RWPE2 (cell line): ENCODE data around the gene PLGRKT.
"Not testable (repeated sequence)": the region's sequence is repeated elsewhere in the genome, so short reads cannot be mapped to it uniquely, and the experiment has no call there.

ENCODE experiments used
- ATAC-seq: fragments of 200-7000 bp; cut with Tn5 transposase; 3 replicates; pipeline ENCODE4 v1.9.1; 2021; ENCODE audit warnings: low read depth
- DNase-seq: peaks from one replicate; pipeline ENCODE4 v3.0.0-alpha.2; 2020; ENCODE audit warnings: low spot score
- H3K27ac ChIP-seq: fragments of 450-650 bp; 2 replicates; pipeline ENCODE4 v1.5.1; 2017; ENCODE audit warnings: mild to moderate bottlenecking; ENCODE audit not compliant: poor library complexity, severe bottlenecking
- H3K27me3 ChIP-seq: fragments of 250-450 bp; sonication (Bioruptor Pico); 2 replicates; pipeline ENCODE4 v1.5.1; 2021; ENCODE audit warnings: mild to moderate bottlenecking, moderate library complexity; ENCODE audit not compliant: insufficient read depth, poor library complexity, severe bottlenecking
- H3K36me3 ChIP-seq: fragments of 250-450 bp; sonication (Bioruptor Pico); 2 replicates; pipeline ENCODE4 v1.5.1; 2020; ENCODE audit warnings: low read depth, mild to moderate bottlenecking, moderate library complexity
- H3K4me1 ChIP-seq: fragments of 250-450 bp; sonication (Bioruptor Pico); 2 replicates; pipeline ENCODE4 v1.5.1; 2021; ENCODE audit warnings: mild to moderate bottlenecking, moderate library complexity; ENCODE audit not compliant: insufficient read depth, poor library complexity, severe bottlenecking
- H3K4me3 ChIP-seq: fragments of 250-450 bp; sonication (Bioruptor Pico); 2 replicates; pipeline ENCODE4 v1.5.1; 2021; ENCODE audit warnings: mild to moderate bottlenecking, moderate library complexity; ENCODE audit not compliant: severe bottlenecking
- H3K9me3 ChIP-seq: fragments of 250-450 bp; sonication (Bioruptor Pico); 2 replicates; pipeline ENCODE4 v1.5.1; 2021; ENCODE audit warnings: mild to moderate bottlenecking, moderate library complexity; ENCODE audit not compliant: severe bottlenecking
- CTCF ChIP-seq: fragments of 450-650 bp; IDR thresholded peaks from one replicate; pipeline ENCODE4 v1.5.1; 2017; ENCODE audit warnings: mild to moderate bottlenecking, moderate library complexity; ENCODE audit not compliant: poor library complexity, severe bottlenecking

PLGRKT gene

DNA sequence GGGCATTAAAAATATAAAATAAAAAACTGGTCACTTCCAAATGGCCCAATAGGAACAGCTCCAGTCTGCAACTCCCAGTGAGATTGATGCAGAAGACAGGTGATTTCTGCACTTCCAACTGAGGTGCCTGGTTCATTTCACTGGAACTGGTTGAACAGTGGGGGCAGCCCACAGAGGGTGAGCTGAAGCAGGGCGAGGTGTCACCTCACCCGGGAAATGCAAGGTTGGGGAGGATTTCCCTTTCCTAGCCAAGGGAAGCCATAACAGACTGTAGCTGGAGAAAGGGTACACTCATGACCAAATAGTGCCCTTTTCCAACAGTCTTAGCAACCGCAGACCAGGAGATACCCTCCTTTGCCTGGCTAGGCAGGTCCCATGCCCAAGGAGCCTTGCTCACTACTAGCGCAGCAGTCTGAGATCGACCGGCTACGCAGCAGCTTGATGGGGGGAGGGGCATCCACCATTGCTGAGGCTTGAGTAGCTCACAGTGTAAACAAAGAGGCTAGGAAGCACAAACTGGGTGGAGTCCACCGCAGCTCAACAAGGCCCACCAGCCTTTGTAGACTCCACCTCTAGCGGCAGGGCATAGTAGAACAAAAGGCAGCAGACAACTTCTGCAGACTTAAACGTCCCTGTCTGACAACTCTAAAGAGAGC lies 110.7 kb downstream of the PLGRKT start:
- H3K4me3 ChIP-seq: no peak overlapping the region
- no peak overlapping the region for H3K27ac ChIP-seq
- TF ChIP-seq CTCF: no peak
- no peaks in the 10 kb centered on the region for H3K9me3 ChIP-seq
- H3K4me1 ChIP-seq: no peaks in the 10 kb centered on the region
- no peaks in the 10 kb centered on the region for H3K36me3 ChIP-seq
- ATAC-seq (no peak), DNase-seq (no peak)
- no peaks in the 10 kb centered on the region for H3K27me3 ChIP-seq

- no peaks in the 10 kb centered on the region for H3K27me3 ChIP-seq
- TF ChIP-seq CTCF: no peak
- no peak overlapping the region for H3K4me3 ChIP-seq
- H3K27ac ChIP-seq: no peak overlapping the region
- H3K36me3 ChIP-seq: no peaks in the 10 kb centered on the region
- DNase-seq (no peak), ATAC-seq (no peak)
- H3K9me3 ChIP-seq: no peaks in the 10 kb centered on the region
- no peaks in the 10 kb centered on the region for H3K4me1 ChIP-seq
These were observed 111.5 kb downstream of the PLGRKT start for GRCh38 chr9:5326187-5326586.

DNA sequence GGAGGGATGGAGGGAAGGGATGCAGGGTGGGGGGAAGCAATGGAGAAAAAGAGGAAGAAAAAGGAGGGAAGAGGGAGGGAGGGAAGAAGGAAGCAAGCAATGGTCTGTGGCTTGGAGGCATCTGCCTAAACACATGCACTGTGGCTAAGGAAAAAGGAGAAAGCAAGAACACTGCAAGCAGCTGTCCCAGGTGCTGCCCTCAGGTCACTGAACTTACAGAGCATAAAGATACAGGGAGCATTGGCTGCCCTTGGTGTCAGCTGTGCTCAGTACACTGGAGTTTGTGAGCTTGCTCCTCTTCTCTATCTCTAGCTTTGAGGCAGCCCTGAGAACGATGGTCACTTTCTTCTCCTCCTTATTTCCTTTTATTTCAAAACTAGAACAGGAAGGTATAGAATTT lies 116.1 kb downstream of the PLGRKT start:
- not testable (repeated sequence) for ATAC-seq, H3K27me3 ChIP-seq, H3K4me3 ChIP-seq, H3K36me3 ChIP-seq, H3K4me1 ChIP-seq, DNase-seq, H3K27ac ChIP-seq, H3K9me3 ChIP-seq

- no peaks in the 10 kb centered on the region for H3K9me3 ChIP-seq
- peak; percentile 4 for TF ChIP-seq CTCF
- DNase-seq (no peak), ATAC-seq (no peak)
- no peak overlapping the region for H3K4me3 ChIP-seq
- H3K4me1 ChIP-seq: no peaks in the 10 kb centered on the region
- H3K36me3 ChIP-seq: no peaks in the 10 kb centered on the region
- H3K27me3 ChIP-seq: no peaks in the 10 kb centered on the region
- no peak overlapping the region for H3K27ac ChIP-seq
These were observed 116.7 kb downstream of the PLGRKT start for GRCh38 chr9:5321058-5321457.

GRCh38 chr9:5316406-5316805 lies 121.3 kb downstream of the PLGRKT start:
- H3K9me3 ChIP-seq, H3K36me3 ChIP-seq, H3K4me3 ChIP-seq, H3K4me1 ChIP-seq, ATAC-seq, H3K27me3 ChIP-seq, DNase-seq, H3K27ac ChIP-seq: not testable (repeated sequence)

DNA sequence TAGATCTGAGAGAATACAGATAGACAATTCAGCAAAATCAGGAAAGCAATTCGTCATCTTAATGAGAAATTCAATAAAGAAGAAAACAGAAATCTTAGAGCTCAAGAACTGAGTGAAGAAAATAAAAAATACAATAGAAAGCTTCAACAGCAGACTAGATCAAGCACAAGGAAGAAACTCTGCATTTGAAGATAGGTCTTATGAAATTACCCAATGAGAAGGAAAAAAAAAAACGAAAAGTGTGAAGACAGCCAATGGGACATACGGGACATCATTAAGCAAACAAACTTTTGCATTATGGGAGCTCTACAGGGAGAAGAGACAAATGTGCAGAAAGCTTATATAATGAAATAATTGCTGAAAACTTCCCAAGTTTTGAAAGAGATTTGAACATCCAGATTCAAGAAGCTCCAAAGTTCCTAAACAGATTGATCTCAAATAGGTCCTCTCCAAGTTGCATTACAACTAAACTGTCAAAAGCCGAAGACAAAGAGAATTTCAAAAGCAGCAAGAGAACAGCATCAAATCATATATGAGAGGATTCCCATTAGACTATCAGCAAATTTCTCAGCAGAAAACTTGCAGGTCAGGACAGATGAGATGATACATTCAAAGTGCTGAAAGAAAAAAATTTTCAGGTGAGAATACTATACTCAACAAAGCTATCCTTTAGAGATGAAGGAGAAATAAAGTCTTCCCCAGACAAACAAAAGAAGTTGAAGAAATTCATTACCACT lies 122.4 kb downstream of the PLGRKT start:
- DNase-seq: no peak
- TF ChIP-seq CTCF: no peak
- Histone ChIP-seq H3K36me3 (no peaks in the 10 kb centered on the region), H3K27me3 (no peaks in the 10 kb centered on the region), H3K27ac (no peak overlapping the region), H3K4me3 (no peak overlapping the region), H3K9me3 (peaks cover 3% of the 10 kb centered on the region), H3K4me1 (no peaks in the 10 kb centered on the region)
- no peak for ATAC-seq
